Nucleus accumbens (tissue), 56 donors: ENCODE measurements around the gene PDPK1.
A peak's percentile ranks its signal among the peaks of the same experiment; 100 is the strongest.

Experiments used
- DNase-seq, 56 donors: peaks; one replicate each; lab custom pipeline; 2025; lab: John Stamatoyannopoulos, UW

PDPK1 gene

GRCh38 chr16:2505695-2506094, 32.1 kb upstream of the PDPK1 start:
- no peak for DNase-seq

- DNase-seq: peak in 3 of 56 donors; percentile 15 to 51 (median 20)
These were observed 30.7 kb upstream of the PDPK1 start for GRCh38 chr16:2507052-2507659.

- DNase-seq: peak in 2 of 56 donors; percentile 33 to 51
These were observed 30.2 kb upstream of the PDPK1 start for GRCh38 chr16:2507665-2508064.

- DNase-seq: no peak
These were observed 29.0 kb upstream of the PDPK1 start for GRCh38 chr16:2508722-2509400.

- peak in 39 of 56 donors; percentile 12 to 79 (median 49) for DNase-seq
These were observed 26.6 kb upstream of the PDPK1 start for GRCh38 chr16:2511128-2511800.

- no peak for DNase-seq
These were observed 25.7 kb upstream of the PDPK1 start for GRCh38 chr16:2511996-2512734.

GRCh38 chr16:2512735-2513404, 25.0 kb upstream of the PDPK1 start:
- DNase-seq: peak in 2 of 56 donors; percentile 24 to 53

GRCh38 chr16:2513405-2514332, 24.2 kb upstream of the PDPK1 start, which contains the start of gene ATP6V0C:
TSS of gene ATP6V0C (plus strand) at chr16:2513952. CDS start at chr16:2514104, 152 bp downstream.
- peak in 55 of 56 donors; percentile 31 to 97 (median 89) for DNase-seq

- DNase-seq: peak in 1 of 56 donors; percentile 35
These were observed 23.3 kb upstream of the PDPK1 start for GRCh38 chr16:2514333-2515179.

- no peak for DNase-seq
These were observed 22.5 kb upstream of the PDPK1 start for GRCh38 chr16:2515180-2515851.

- peak in 1 of 56 donors; percentile 41 for DNase-seq
These were observed 21.2 kb upstream of the PDPK1 start for GRCh38 chr16:2516391-2517240.

- DNase-seq: no peak
These were observed 19.7 kb upstream of the PDPK1 start for GRCh38 chr16:2517954-2518605.

- no peak for DNase-seq
These were observed 18.8 kb upstream of the PDPK1 start for GRCh38 chr16:2518823-2519710.

GRCh38 chr16:2519711-2520080, 18.1 kb upstream of the PDPK1 start:
- DNase-seq: no peak
